Activated CD4-positive, alpha-beta memory T cell treated with anti-CD3 and anti-CD28 coated beads for 36 hours (primary cell): ENCODE measurements around the gene BID. TPM values are rescaled to one million over a fixed set of nuclear protein-coding genes. Genes with fewer than 3 reads are reported as not detected.
"Not testable (repeated sequence)": the region's sequence is repeated elsewhere in the genome, so short reads cannot be mapped to it uniquely, and the experiment has no call there.

Experiments
- CTCF ChIA-PET: fragments of 350-600 bp; sonication (Branson Sonifier 250); formaldehyde crosslinking; loops from one replicate; lab custom pipeline; 2021; ENCODE audit warnings: antibody characterized with exemption, inconsistent platforms; lab: Charles Lee
- POLR2A ChIA-PET: fragments of 350-600 bp; sonication (Branson Sonifier 250); formaldehyde crosslinking; loops from one replicate; lab custom pipeline; 2021; ENCODE audit warnings: antibody characterized with exemption; lab: Charles Lee
- DNase-seq: peaks from one replicate; pipeline ENCODE4 v3.0.0-alpha.2; 2020
- H3K27ac Mint-ChIP-seq: one replicate; pipeline ENCODE4 v1.8.0; 2021; ENCODE audit warnings: mixed read lengths
- H3K27me3 Mint-ChIP-seq: one replicate; pipeline ENCODE4 v1.8.0; 2021; ENCODE audit warnings: mixed read lengths
- H3K36me3 Mint-ChIP-seq: one replicate; pipeline ENCODE4 v1.8.0; 2021; ENCODE audit warnings: mixed read lengths
- H3K4me1 Mint-ChIP-seq: one replicate; pipeline ENCODE4 v1.8.0; 2021; ENCODE audit warnings: low read depth, mixed read lengths
- H3K4me3 Mint-ChIP-seq: one replicate; pipeline ENCODE4 v1.8.0; 2021; ENCODE audit warnings: mild to moderate bottlenecking, mixed read lengths
- H3K9me3 Mint-ChIP-seq: one replicate; pipeline ENCODE4 v1.8.0; 2021; ENCODE audit warnings: mixed read lengths
- intact Hi-C: fragments of 100-400 bp; cut with micrococcal nuclease; formaldehyde crosslinking; loops from one replicate; pipeline ENCODE4 v1.15.1; 2023
- total RNA-seq, 2 experiments: library from RNA; stranded (reverse); gene quantifications; one replicate each; pipeline ENCODE4 v1.2.3, GENCODE V29; 2021

BID gene
- total RNA-seq, 2 experiments from 2014 or later = 22.3 to 24.7 TPM

GRCh38 chr22:17772958-17773605 lies 1.2 kb downstream of the BID start:
- CTCF ChIA-PET = interaction anchor here (1.1 to 5.1 kb wide), 5 partner anchors 13 to 601 kb away, joined by 3 to 35 read pairs (median 10); no protein-coding TSS in a partner anchor
- Mint-ChIP-seq H3K27me3 (peaks cover 7% of the 10 kb centered on the region), H3K4me1 (peaks cover 58% of the 10 kb centered on the region), H3K9me3 (no peaks in the 10 kb centered on the region), H3K36me3 (peaks cover 3% of the 10 kb centered on the region), H3K27ac (no peak overlapping the region), H3K4me3 (peak overlapping the region; percentile 76)
- POLR2A ChIA-PET = interaction anchor here (0.6 to 1.4 kb wide), 2 partner anchors 12 to 304 kb away, joined by 3 read pairs; partner anchors contain the start of gene PEX26
- intact Hi-C loops = loop anchor here (5.0 to 10.0 kb wide), 2 partner anchors 146 to 688 kb away; partner anchors contain the start of genes ATP6V1E1 and IL17RA
- DNase-seq = no peak

GRCh38 chr22:17772249-17772957 lies 1.9 kb downstream of the BID start:
- Mint-ChIP-seq H3K36me3 (peaks cover 3% of the 10 kb centered on the region), H3K4me3 (peak overlapping the region; percentile 76), H3K9me3 (no peaks in the 10 kb centered on the region), H3K4me1 (peaks cover 58% of the 10 kb centered on the region), H3K27me3 (peaks cover 7% of the 10 kb centered on the region), H3K27ac (no peak overlapping the region)
- POLR2A ChIA-PET = interaction anchor here (0.6 to 1.4 kb wide), 2 partner anchors 12 to 261 kb away, joined by 3 read pairs; no protein-coding TSS in a partner anchor
- CTCF ChIA-PET = interaction anchor here (1.5 to 5.1 kb wide), 4 partner anchors 13 to 304 kb away, joined by 3 to 35 read pairs (median 11); no protein-coding TSS in a partner anchor
- intact Hi-C loops = loop anchor here (5.0 to 10.0 kb wide), 2 partner anchors 145 to 688 kb away; partner anchors contain the start of genes ATP6V1E1 and IL17RA
- DNase-seq = no peak

- POLR2A ChIA-PET = interaction anchor here (1.2 kb wide), 1 partner anchor 10 kb away, joined by 3 read pairs; no protein-coding TSS in a partner anchor
- H3K9me3 Mint-ChIP-seq = no peaks in the 10 kb centered on the region
- H3K4me1 Mint-ChIP-seq = peaks cover 46% of the 10 kb centered on the region
- DNase-seq = no peak
- peaks cover 3% of the 10 kb centered on the region for H3K36me3 Mint-ChIP-seq
- no peak overlapping the region for H3K27ac Mint-ChIP-seq
- H3K4me3 Mint-ChIP-seq = no peak overlapping the region
- intact Hi-C loops = loop anchor here (5.0 to 10.0 kb wide), 2 partner anchors 143 to 686 kb away; partner anchors contain the start of genes ATP6V1E1 and IL17RA
- peaks cover 7% of the 10 kb centered on the region for H3K27me3 Mint-ChIP-seq
- CTCF ChIA-PET = interaction anchor here (1.0 to 5.1 kb wide), 4 partner anchors 15 to 60 kb away, joined by 3 to 35 read pairs (median 6); no protein-coding TSS in a partner anchor
These were observed 3.8 kb downstream of the BID start for GRCh38 chr22:17770180-17771077.

- POLR2A ChIA-PET = no interaction called here
- CTCF ChIA-PET = interaction anchor here (1.0 to 1.2 kb wide), 2 partner anchors 16 to 61 kb away, joined by 3 to 6 read pairs; no protein-coding TSS in a partner anchor
- intact Hi-C loops = loop anchor here (5.0 to 10.0 kb wide), 3 partner anchors 142 to 685 kb away; partner anchors contain the start of genes ATP6V1E1 and IL17RA
- Mint-ChIP-seq H3K27ac (no peak overlapping the region), H3K27me3 (peaks cover 7% of the 10 kb centered on the region), H3K4me3 (no peak overlapping the region), H3K9me3 (no peaks in the 10 kb centered on the region), H3K36me3 (peaks cover 3% of the 10 kb centered on the region), H3K4me1 (peaks cover 44% of the 10 kb centered on the region)
- no peak for DNase-seq
These were observed 4.6 kb downstream of the BID start for GRCh38 chr22:17769716-17770082.

GRCh38 chr22:17769013-17769715 lies 5.1 kb downstream of the BID start:
- peaks cover 49% of the 10 kb centered on the region for H3K4me1 Mint-ChIP-seq
- POLR2A ChIA-PET = no interaction called here
- H3K9me3 Mint-ChIP-seq = no peaks in the 10 kb centered on the region

GRCh38 chr22:17767233-17768065 lies 6.8 kb downstream of the BID start:
- H3K36me3 Mint-ChIP-seq = peaks cover 3% of the 10 kb centered on the region
- DNase-seq = peak; percentile 82
- H3K9me3 Mint-ChIP-seq = no peaks in the 10 kb centered on the region
- intact Hi-C loops = loop anchor here (1.0 to 5.0 kb wide), 5 partner anchors 10 to 340 kb away; no protein-coding TSS in a partner anchor
- ChIA-PET CTCF (interaction anchor here (0.9 to 2.4 kb wide), 8 partner anchors 10 to 308 kb away, joined by 3 to 19 read pairs (median 6); no protein-coding TSS in a partner anchor), POLR2A (interaction anchor here (0.6 to 1.6 kb wide), 6 partner anchors 10 to 284 kb away, joined by 3 to 13 read pairs (median 3); no protein-coding TSS in a partner anchor)
- peaks cover 40% of the 10 kb centered on the region for H3K4me1 Mint-ChIP-seq
- H3K4me3 Mint-ChIP-seq = peak overlapping the region; percentile 3
- H3K27ac Mint-ChIP-seq = peak overlapping the region; percentile 18
- peaks cover 4% of the 10 kb centered on the region for H3K27me3 Mint-ChIP-seq

More at GRCh38 chr22:17769013-17769715, 5.1 kb downstream of the BID start:
- no peak for DNase-seq
- intact Hi-C loops = loop anchor here (5.0 kb wide), 1 partner anchor 338 kb away; no protein-coding TSS in a partner anchor
- H3K36me3 Mint-ChIP-seq = peaks cover 3% of the 10 kb centered on the region
- H3K27ac Mint-ChIP-seq = no peak overlapping the region
- CTCF ChIA-PET = interaction anchor here (0.7 to 2.4 kb wide), 3 partner anchors 10 to 35 kb away, joined by 3 to 16 read pairs (median 6); no protein-coding TSS in a partner anchor
- no peak overlapping the region for H3K4me3 Mint-ChIP-seq
- peaks cover 7% of the 10 kb centered on the region for H3K27me3 Mint-ChIP-seq

GRCh38 chr22:17764852-17765251 lies 9.4 kb downstream of the BID start:
- DNase-seq = not testable (repeated sequence)
- CTCF ChIA-PET = interaction anchor here (1.6 to 2.0 kb wide), 3 partner anchors 20 to 311 kb away, joined by 6 to 12 read pairs (median 7); no protein-coding TSS in a partner anchor
- intact Hi-C loops = loop anchor here (5.0 kb wide), 1 partner anchor 342 kb away; no protein-coding TSS in a partner anchor

GRCh38 chr22:17764036-17764435 lies 10.2 kb downstream of the BID start:
- intact Hi-C loops = no loop called here
- no peak overlapping the region for H3K4me3 Mint-ChIP-seq
- ChIA-PET CTCF (no interaction called here), POLR2A (no interaction called here)
- peaks cover 2% of the 10 kb centered on the region for H3K27me3 Mint-ChIP-seq
- no peaks in the 10 kb centered on the region for H3K9me3 Mint-ChIP-seq
- DNase-seq = no peak
- H3K4me1 Mint-ChIP-seq = peaks cover 32% of the 10 kb centered on the region
- no peaks in the 10 kb centered on the region for H3K36me3 Mint-ChIP-seq
- H3K27ac Mint-ChIP-seq = no peak overlapping the region

More at GRCh38 chr22:17764852-17765251, 9.4 kb downstream of the BID start:
- H3K4me1 Mint-ChIP-seq = peaks cover 37% of the 10 kb centered on the region
- H3K27ac Mint-ChIP-seq, H3K4me3 Mint-ChIP-seq, H3K36me3 Mint-ChIP-seq, H3K27me3 Mint-ChIP-seq, POLR2A ChIA-PET, H3K9me3 Mint-ChIP-seq: not testable (repeated sequence)

- H3K4me3 Mint-ChIP-seq, H3K27ac Mint-ChIP-seq, CTCF ChIA-PET, POLR2A ChIA-PET, intact Hi-C loops, H3K36me3 Mint-ChIP-seq, DNase-seq, H3K9me3 Mint-ChIP-seq, H3K27me3 Mint-ChIP-seq: not testable (repeated sequence)
- H3K4me1 Mint-ChIP-seq = peaks cover 32% of the 10 kb centered on the region
These were observed 10.8 kb downstream of the BID start for GRCh38 chr22:17763442-17763841.

GRCh38 chr22:17761138-17761488 lies 13.2 kb downstream of the BID start:
- Mint-ChIP-seq H3K4me1 (peaks cover 22% of the 10 kb centered on the region), H3K27ac (no peak overlapping the region), H3K9me3 (no peaks in the 10 kb centered on the region), H3K27me3 (peaks cover 2% of the 10 kb centered on the region), H3K4me3 (no peak overlapping the region), H3K36me3 (no peaks in the 10 kb centered on the region)
- ChIA-PET CTCF (no interaction called here), POLR2A (interaction anchor here (1.0 kb wide), 1 partner anchor 12 kb away, joined by 3 read pairs; no protein-coding TSS in a partner anchor)
- no peak for DNase-seq
- intact Hi-C loops = no loop called here
